ENCODE data around the gene ADGRG4.
"Not testable (repeated sequence)": the region's sequence is repeated elsewhere in the genome, so short reads cannot be mapped to it uniquely, and the experiment has no call there.

ADGRG4 gene

DNA sequence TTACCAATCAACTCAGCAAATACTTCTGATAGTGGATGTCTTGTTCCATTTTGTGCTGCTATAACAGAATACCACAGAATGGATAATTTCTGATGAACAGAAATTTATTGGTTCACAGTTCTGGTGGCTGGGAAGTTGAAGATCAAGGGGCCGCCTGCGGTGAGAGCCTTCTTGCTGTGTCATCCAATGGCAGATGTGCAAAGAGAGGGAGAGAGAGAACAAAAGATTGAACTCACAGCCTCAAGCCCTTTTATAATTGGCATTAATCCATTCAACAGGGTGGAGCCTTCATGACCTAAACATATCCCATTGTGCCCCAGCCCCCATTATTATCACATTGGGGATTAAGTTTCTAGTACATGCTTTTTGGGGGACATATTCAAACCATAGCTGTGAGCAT, 86.1 kb downstream of the ADGRG4 start:
- no peak for DNase-seq

DNA sequence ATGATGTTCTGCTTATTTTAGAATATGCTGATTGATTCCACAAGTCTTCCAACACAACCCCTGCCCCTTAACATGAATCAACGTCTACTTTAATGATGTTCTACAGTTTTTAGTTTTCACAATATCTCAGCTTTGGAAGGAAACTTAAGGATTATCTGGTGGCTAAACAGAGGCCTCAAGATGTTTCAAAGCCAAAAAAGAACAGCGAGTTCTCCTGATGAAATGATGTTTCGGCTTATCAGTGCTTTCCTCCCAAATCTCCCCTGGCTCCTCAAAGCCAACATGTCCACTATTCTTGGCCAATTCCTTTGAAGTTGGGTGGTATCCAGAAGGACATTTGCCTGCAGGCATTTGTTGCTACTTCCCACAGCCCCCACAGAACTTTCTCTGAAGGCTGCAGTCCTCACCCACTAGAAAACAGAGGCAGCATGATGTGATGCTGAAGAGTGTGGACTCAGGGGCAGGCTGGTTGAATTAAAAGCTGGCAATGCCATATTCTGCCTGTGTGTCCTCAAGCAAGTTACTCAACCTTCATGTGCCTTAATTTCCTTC, 87.3 kb downstream of the ADGRG4 start:
- no peak for DNase-seq

DNA sequence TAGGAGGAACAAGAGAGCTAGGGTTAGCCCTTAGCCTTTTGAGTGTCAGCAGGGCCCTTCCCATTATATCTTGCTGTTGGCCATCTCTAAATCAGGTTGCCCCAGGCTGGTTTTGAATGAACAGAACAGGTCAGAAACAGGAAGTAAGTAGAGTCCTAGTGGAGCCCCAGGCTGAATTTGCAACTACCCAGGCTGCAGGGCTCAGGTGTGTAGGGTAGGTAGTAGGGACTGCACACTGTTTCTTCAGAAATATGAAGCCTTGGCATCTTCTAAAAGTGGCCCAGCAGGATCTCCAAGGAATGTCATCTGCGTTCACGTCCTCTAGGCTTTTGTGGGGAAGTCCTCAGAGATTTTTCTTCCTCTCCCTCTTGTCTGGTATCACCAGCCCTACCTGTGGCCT, 90.2 kb downstream of the ADGRG4 start:
- no peak for DNase-seq

DNA sequence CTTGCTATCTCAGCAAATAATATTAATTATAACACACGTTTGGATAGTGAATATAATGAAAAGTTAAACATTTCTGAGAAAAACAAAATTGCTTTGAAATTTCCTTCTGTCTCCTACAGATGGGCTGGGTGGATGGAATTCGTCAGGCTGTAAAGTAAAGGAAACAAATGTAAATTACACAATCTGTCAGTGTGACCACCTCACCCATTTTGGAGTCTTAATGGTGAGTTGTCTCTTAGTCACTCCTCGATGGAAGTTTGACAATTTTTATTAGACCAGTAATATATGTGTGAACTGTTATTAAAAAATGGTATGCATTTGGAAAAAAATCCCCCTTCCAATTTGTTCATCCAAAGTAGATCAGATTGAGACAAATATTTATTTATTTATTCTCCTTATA, 94.5 kb downstream of the ADGRG4 start:
- DNase-seq, result no peak

DNA sequence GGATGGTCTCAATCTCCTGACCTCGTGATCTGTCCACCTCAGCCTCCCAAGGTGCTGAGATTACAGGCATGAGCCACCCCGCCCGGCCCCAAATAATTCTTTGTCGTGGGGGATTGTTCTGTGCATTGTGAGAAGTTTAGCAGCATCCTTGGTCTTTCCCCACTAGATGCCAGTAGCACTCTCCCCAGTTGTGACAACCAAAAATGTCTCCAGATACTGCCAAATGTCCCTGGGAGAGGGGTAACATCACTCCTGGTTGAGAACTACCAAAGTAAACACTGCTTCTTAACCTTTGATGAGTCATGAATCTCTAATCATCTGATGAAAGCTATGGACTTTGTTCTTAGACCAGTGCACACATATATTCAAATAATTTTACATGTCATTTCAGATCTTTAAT, 96.2 kb downstream of the ADGRG4 start:
- no peak for DNase-seq

DNA sequence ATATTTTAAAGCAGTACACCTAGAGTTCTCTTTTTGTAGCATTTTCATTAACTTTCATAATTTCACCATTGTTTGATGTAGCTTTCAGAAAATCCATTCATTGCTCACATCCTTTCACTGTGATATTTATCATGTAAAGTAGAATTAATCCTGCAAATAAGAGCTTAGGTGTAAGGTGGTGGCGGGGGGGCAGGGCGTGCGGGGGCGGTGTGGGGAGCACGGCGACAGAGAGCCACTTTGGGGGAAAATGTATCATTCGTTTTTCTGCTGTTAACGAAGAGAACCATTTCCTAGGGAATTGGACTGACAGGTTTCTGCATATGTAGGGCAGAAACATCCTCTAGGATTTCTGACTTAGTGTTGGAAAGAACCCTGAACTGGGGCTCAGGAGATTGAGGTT, 104.4 kb downstream of the ADGRG4 start:
- DNase-seq, result no peak

DNA sequence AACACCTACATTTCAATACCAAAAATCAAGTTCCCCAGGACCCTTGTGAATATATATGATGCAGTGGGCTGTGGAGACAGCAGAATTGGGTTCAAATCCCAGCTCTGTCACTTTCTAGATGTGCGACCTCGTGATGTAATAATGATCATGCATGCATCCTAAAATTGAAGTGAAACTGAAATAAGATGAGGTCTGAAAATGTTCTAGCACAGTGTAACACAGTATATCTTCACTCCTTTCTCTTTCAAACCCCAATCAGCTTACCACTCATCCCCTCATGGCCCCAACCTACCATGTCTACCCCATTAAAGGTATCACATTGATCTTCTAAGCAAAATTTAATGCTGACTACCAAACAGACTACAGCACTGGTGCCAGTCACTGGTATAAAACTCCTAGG, 117.0 kb downstream of the ADGRG4 start:
- no peak for DNase-seq

DNA sequence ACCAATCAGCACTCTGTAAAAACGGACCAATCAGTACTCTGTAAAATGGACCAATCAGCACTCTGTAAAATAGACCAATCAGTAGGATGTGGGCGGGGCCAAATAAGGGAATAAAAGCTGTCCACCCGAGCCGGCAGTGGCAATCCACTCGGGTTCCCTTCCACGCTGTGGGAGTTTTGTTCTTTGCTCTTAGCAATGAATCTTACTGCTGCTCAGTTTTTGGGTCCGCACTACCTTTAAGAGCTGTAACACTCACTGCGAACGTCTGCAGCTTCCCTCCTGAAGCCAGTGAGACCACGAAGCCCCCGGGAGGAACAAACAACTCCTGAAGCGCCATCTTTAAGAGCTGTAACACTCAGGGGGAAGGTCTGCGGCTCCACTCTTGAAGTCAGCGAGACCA, 120.6 kb downstream of the ADGRG4 start:
- no peak for DNase-seq

DNA sequence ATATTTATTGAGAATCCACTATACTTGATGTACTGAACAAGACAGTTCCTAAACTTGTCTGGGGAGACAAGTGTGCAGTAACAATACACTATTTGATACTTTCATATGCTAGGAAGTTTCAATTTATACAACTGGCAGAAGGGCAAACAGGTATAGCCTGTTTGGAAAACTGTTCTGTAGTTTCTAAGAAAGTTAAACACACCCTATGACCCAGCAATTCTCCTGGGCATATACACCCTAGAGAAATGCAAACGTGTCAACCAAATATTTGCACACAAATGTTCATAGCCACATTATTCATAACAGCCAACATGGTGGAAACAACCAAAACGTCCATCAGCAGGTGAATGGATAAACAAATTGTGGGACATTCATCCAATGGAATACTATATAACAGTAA, 123.0 kb downstream of the ADGRG4 start:
- DNase-seq, result no peak

DNA sequence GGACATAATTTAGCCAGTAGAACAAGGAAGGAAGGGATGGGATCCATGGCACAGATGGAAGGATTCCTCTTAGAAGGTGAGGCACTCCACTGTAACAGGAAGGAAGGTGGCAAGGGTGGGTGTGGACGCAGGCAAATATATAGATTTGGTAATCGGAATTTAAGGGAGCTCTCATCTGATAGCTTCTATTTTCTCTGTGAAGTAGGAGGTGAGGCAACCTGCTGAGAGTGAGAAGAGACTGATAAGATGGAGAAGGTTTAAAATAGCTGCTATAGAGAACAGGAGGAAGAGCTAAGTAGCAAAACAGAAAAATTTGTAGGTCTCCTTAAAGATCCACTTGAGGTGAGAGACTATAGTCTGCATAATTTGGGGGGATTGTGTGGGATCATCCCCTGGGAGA, 125.2 kb downstream of the ADGRG4 start:
- DNase-seq, result no peak

DNA sequence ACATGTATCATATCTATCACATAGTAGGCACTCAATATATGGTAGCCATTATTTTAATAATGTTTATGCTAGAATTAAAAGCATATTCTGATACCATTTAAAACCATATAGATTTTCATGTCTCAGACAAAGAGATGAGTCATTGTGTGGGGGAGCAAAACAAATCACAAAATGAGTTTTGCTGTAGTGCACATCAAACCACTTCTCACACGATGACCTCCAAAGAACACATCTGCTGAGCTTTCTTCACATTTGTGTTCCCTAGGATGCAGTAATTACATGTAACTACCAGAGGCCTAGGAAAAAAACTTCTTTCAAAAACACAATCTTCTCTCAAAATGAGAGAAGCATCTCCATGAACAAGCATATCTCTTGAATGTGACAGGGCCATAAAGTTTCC, 130.9 kb downstream of the ADGRG4 start:
- no peak for DNase-seq

DNA sequence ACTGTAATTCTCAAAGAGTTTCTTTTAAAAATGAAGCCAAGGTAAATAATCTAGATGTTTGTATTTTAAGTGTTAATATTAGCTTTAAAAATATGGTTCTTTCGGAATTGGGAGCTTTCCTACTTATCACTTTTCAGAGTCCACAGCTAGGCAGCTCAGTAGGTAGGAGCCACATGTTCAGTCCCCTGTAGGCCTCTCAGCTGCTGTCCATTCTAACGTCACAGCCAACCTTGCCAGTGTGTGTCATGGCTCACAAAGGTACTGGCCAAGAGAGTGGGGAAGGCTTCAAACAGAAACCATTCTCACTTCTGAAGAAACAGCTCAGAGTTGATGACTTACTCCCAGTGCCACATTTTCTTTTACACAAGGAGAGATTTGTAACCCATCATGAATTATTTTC, 137.0 kb downstream of the ADGRG4 start:
- DNase-seq, result no peak

DNA sequence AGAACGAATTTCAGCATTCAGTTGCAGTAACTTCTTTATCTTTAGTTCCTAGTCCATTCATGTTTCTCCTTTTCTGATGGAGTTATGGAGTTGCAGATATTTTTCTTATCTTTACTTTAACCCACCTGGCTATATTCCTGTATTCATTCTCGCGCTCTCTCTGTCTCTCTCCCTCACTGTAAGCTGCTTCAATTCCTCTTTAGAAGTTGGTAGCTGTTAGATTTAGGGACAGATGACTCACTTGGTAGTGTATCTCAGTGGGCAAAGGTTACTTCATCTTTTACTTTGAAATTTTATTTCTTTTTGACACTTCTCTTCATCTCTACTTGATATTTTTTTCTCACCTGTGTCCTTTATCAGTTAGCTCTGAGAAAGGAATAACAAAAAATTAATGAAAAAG, 137.4 kb downstream of the ADGRG4 start:
- DNase-seq, result no peak

DNA sequence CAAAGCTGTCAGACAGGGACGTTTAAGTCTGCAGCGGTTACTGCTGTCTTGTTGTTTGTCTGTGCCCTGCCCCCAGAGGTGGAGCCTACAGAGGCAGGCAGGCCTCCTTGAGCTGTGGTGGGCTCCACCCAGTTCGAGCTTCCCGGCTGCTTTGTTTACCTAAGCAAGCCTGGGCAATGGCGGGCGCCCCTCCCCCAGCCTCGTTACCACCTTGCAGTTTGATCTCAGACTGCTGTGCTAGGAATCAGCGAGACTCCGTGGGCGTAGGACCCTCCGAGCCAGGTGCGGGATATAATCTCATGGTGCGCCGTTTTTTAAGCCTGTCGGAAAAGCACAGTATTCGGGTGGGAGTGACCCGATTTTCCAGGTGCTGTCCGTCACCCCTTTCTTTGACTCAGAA, 144.9 kb downstream of the ADGRG4 start:
- not testable (repeated sequence) for DNase-seq

DNA sequence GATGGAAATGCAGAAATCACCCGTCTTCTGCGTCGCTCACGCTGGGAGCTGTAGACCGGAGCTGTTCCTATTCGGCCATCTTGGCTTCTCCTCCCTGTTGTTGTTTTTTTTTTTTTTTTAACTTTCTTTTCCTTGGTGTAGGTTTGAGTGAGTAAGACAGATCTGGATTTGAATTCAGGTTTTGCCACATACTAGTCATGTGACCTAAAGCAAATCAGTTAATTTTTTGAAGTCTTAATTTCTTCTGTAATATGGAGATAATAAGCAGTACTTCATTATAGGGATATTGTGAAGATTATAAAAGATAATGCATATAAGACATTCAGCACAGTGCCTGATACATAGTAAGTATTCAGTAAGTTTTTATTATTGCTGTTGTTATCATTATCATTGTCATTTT, 145.4 kb downstream of the ADGRG4 start:
- no peak for DNase-seq

DNA sequence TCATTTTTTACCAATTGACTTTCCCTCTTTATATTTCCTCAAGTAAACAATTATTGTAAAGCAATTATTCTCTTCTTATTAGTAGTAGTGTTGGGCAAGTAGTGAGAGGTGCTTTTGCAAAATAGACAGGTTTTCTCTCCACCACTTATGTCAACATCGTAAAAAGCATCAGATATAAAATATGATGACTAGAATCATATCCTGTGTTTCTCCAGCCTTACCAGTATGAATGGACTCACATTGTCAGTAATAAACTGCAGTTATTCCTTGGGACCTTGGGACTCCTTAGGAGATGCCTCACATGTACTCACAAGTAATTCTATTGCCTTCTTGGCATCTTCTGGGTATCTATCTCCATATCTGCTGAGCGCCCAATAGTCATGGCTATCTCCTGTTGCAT, 146.5 kb downstream of the ADGRG4 start:
- no peak for DNase-seq

DNA sequence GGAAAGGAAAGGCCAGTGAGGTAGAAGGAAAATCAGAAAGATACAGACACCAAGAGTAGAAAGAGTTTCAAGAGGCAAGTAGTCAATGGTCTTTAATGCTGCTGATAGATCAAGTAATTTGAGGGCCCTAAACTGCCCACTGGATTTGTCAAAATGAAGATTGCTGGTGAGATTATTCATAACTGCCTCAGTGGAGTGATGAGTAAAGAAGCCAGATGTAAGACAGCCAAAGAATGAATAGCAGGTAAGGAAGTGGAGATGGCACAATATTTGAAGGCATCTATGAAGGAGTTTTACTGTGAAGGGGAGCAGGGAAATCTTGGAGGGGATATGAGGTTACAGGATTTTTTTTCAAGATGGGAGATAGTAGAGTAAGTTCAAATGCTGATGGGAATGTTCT, 147.2 kb downstream of the ADGRG4 start:
- DNase-seq, result no peak

DNA sequence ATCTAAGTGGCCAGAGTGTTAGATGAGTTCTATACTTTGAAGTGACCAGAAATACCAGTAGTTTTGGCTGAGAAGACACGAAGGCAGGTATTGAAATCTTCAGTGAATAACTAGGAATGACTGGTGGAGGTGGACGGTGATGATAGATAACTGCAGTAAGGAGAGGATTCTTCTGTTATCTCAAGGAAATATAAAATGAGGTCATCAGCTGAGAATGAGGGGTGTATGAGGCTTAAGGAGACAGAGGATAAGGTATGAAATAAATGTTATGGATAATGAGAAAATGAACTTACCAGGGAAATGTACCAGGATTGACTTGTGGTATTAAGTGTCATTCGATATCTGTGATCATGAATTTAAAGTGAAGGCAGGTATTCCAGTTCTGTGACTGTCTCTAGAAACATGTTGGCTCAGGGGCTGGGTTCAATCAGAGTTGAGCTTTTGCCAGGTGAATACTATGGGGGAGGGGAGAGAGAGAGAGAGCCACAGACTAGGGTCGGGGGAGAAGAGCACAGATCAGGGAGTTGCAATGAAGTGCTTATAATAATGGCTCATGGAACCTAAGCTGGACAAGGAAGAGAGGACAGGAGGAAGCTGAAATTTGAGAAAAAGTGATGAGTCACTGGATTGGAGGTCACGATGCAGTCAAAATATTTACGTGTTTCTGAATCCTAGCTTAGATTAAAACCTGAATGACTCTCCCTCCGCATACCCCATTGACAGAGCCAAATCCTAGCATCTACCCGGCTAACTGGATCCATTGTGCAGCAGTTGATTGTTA, 149.5 kb downstream of the ADGRG4 start:
- no peak for DNase-seq

DNA sequence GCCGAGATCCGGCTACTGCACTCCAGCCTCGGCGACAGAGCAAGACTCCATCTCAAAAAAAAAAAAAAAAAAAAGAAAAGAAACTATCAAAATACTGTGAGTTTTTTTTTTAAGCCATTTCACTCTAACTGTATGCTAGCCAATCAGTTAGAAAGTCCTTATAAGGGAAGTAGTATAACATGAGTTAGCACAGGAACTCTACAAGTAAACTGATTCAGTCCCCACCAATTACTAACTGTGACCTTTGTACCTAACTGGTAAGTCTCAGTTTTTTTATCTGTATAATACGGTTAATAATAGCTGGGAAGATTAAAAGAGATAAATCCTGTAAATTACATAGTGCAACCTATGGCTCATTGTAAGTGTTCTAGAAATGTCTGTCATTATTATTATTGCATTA, 151.9 kb downstream of the ADGRG4 start:
- DNase-seq, result no peak

DNA sequence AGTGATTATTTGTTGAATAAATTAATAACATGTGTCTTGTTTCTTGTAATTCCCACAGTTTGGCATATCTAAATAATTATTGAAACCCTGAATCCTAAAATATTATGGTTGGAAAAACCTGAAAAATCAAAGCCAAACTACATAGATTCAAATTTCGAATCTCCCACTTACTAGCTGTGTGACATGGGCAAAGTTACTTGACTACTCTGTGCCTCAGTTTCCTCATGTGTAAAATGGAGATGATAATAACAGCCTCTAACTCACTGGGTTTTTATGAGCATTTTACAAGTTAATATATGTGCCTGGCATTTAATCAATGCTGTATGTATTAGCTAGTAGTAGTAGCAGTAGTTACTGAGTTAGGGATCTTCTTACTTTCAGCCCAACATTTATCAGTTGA, 152.4 kb downstream of the ADGRG4 start:
- DNase-seq, result no peak

DNA sequence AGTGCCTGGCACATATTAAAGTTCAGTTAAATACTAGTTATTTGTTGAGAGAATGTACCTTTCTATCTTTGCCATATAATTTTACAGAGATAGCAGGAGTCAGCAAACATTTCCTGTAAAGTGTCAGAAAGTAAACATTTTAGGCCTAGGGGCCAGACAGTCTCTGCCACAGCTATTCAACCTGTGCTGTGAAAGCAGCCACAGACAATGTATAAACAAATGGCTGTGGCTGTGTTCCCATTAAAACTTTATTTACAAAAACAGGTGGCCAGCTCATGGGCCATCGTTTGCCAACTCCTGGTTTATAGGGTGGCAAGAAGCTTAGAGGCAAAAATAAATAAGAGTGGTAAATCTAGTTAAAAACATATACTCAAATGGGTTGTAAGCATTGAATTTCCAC, 153.0 kb downstream of the ADGRG4 start:
- DNase-seq, result no peak

DNA sequence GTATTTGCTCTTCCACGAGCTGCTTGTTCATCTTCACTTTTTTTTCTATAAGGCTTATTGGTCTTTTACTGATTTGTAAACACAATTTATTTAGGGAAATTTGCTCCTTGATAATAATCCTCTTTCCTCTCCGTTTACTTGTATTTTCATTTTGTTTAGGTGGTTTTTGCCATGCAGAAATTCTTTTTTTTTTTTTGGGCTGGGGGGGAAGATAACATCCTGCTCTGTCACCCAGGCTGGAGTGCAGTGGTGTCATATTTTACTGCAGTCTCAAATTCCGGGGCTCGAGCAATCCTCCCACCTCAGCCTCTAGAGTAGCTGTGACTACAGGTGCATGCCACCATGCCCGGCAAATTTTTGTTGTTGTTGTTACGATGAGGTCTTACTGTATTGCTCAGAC, 155.4 kb downstream of the ADGRG4 start:
- no peak for DNase-seq

DNA sequence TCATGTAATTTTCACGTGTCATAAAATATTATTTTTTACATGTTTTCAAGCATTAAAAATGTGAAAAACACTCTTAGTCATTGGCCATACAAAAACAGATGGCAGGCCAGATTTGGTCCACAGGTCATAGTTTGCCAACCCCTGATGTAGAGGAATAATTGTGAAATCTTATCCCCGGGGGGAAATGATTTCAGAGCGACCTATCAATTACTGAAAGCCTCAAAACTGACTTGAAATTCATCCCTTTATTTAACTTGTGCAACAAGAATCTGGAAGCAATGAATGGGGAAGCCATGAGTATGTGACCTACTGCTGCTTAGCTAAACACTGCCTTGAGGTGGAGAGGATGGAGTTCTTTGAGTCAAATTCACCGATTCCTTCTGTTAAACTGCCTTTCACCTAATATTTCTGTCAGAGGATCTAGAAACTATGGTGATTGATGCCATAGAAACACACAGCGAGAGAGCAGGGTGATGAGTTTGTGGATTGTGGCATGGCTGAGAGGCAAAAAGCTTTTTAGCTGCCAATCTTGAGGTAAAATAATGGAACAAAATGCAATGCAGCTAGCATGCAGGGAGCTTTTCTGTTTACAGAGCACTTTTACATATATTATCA, 156.6 kb downstream of the ADGRG4 start:
- DNase-seq, result no peak

DNA sequence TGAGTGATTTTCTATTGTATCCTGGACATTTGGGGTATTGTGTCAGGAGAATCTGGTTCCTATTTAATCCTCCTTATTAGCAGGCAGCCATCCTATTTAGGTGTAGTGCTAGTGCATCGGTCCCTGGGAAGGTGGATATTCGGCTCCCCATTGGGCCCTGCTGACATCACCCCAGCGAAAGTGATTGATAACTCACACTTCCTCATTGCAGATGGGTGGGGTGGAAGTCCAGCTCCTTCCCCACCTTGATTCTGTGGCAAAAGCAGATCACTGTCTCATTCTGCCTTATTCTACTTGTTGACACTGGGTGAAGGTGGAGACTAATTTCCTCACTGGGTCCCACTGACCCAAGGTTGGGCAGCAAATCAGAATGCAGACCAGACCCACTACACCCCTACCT, 163.8 kb downstream of the ADGRG4 start:
- DNase-seq, result no peak
